ENCODE results near the gene LRP5.

- TF ChIP-seq, protein P1, sequence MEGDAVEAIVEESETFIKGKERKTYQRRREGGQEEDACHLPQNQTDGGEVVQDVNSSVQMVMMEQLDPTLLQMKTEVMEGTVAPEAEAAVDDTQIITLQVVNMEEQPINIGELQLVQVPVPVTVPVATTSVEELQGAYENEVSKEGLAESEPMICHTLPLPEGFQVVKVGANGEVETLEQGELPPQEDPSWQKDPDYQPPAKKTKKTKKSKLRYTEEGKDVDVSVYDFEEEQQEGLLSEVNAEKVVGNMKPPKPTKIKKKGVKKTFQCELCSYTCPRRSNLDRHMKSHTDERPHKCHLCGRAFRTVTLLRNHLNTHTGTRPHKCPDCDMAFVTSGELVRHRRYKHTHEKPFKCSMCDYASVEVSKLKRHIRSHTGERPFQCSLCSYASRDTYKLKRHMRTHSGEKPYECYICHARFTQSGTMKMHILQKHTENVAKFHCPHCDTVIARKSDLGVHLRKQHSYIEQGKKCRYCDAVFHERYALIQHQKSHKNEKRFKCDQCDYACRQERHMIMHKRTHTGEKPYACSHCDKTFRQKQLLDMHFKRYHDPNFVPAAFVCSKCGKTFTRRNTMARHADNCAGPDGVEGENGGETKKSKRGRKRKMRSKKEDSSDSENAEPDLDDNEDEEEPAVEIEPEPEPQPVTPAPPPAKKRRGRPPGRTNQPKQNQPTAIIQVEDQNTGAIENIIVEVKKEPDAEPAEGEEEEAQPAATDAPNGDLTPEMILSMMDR (IDR thresholded peaks at IDR 0.05; ENCODE audit: insufficient read depth, low read length, poor library complexity, severe bottlenecking) = no peak
- no peak for TF ChIP-seq EZH2phosphoT487 (conservative IDR thresholded peaks at IDR 0.05; ENCODE audit: low read length)
Measured at GRCh38 chr11:68444566-68444965, 132.2 kb downstream of the LRP5 start.
